ENCODE results near the gene ABCB11.
A peak's percentile ranks its signal among the peaks of the same experiment; 100 is the strongest.
"Not testable (repeated sequence)": the region's sequence is repeated elsewhere in the genome, so short reads cannot be mapped to it uniquely, and the experiment has no call there.

The ABCB11 gene

DNA sequence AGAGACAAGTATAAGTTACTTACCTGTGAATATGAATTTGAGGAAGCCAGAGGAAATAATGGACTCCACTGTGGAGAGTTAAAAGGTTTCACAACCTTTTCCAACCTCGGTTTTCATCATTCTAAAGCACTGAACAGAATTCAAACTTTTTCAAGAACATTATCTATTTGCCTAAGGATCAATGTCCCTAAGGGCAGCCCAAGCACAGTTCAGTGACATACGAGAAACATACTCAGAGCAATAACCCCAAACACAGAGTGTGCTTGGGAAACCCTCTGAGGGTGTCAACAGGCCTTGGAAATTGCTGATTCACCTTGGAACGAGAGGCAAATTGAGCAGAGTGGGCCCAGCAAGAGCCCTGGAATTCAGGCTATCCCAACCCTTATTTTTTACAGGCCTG lies at the start of gene ABCB11:
Gene ABCB11, minus strand, starts transcription at position 123 of the 400 bp plus-strand sequence. CDS start 13,199 bp downstream, outside the sequence.
- ATAC-seq (no peak), DNase-seq (no peak)

DNA sequence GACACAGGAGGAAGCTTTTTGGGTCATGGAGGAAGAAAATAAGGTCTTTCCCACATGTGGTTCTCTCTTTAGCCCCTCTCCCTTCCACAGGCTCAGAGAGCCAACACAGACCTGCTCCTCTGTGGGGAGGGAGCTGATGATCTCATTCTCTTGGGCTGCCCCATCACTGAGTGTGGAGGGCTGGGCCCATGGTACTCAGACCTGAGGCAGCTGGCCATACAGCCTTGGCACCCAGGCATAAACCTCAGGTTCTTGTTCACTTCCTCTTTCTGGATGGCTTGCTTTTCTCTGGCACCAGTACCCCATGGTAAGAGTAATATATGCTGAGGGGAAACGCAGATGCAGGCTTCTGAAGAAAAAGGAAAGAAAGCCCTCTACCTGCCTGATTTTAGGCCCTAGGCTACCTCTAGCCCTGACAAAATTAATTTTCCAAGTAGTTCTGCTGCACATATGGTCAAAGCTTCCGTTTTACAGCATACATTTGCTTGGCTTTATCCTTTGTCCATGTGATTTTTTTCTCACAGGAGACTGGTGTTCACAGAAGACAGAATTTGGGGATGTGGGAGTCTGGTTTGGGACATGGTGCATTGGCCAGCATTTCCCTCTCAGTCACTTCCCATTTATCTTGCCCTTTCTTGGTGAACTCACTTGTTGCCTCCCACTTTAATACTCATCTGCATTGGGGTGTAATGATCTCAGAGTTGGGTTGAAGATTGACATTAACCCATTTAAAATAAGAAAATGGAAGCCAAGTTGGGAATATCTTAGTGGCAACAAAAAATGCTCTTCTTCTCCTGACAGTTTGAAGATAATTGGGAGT lies 49.3 kb upstream of the ABCB11 start:
- DNase-seq (no peak), ATAC-seq (peak; percentile 65)

DNA sequence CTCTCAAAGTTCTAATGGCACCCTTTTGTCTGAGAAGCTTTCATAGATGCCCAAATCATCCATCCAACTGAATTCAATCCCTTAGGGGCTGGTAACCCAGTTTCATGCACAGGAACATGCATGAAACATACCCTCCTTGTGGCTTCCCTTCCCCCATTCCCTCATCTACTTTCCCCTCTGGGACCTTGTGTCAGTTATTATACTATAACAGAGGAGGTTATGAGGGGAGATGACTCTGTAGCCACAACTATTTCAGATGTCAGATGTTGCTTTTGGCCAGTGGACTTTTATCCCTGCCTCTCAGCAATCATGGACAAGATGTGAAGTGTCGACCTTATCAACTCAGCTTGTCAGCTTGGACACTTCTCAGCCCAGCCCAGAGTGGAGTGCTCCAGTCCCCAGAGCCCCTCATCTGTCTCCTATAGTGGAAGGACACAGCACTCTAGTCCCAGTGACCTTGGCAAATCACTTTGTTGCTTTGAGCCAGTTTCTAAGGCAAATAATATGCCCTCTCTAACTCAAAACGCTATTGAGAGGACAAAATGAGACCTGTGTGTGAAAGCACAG lies 46.6 kb upstream of the ABCB11 start:
- no peak for DNase-seq
- ATAC-seq, result no peak

DNA sequence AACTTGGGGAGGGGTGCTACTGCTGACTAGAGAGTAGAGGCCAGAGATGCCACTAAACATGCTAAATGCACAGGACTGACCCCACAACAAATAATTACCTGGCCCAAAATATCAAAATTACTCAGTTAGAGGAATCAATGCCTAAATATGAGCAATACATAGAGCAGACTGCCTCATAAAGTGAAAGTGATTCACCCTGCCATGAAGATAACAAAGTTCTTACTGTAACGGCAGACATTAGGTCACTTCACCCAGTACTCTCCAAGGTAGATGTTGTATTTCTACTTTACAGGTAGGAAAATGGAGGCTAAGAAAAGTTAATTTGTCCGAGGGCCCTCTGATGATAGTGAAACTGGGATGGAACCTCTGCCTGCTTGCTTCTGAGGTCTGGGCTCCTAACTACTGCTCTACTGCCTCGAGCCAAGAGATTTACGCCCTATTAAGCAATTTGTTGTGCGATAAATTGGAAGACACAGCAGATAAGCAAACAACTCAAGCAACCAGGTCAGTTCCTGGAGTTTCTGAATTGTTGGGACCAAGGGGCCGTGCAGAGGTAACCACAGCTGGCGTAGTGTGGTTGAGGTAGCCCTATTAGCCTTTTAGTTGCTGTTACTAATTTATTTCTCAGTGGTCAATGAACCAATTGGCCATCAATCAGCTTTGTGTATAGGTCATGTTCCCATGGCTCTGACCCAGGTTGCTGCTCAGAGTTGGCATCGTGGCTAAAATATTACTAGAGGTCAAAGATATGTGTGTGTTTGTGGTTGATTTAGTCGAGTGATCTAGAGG lies 43.0 kb upstream of the ABCB11 start:
- DNase-seq (no peak), ATAC-seq (peak; percentile 72)

DNA sequence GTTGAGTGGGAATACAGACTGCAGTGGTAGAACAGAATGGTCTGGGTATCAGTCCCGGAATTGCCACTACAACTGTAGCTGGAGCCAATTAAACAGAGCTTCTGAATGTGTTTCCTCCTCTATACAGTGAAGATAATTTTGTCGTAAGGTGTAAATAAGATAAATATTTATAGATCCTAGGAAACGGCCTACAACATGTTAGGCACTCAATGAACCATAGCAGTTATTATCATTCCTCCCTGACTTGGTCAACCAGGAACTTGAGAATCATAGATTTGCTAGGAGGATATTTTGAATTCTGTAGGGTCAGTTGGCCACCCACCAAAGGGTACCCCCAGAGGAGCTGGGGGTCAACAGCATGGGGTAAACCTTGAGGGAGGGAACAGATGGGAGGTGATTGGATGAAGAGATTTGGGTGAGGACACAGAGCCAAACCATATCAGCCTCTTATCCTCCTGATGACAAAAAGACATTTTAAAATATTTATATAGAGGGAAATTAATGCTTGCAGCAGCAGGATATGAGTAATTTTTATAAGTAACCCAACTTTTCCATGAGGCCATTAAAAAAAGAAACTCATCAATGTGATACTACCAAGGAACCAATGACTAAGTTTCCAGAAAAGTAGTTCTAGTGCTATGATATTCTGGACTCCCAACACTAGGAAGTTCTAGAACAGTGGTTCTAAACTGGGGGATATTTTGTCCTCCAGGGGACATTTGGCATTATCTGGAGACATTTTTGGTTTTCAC lies 42.3 kb upstream of the ABCB11 start:
- DNase-seq, result no peak
- peak; percentile 5 for ATAC-seq

DNA sequence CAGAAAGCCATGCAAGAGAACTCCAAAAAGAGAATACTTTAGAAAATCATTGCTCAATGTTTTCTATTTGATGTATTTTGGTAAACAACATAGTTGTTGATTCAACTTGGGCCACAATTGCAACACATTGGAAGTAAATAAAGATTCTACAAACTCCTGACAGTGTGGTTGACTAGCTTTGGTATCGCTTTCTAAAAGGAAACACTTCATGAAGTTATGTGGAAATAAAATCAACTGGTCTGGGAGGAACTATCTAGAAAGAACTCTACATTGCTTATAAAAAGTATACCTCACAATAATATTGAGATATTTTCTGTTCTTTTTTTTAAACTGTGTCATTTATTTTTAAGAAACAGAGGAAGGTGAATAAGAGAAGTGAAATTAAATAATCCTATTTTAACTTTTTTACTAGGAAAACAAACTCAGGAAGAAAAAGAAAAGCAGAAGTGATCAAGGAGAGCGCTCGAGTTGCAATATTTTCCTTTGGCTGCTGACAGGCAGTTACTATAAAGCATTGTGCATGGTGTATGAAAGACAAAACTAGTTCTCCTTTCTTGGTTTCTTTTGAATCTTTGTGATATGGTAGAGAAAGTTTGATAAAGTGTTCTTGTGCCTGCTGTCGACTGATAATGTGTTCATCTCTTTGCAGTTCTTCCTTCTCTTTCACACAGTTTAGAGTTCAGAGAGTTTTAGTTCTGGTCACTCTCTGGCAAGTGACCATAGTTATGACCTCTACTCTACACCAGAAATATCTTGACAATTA lies 41.2 kb upstream of the ABCB11 start:
- no peak for ATAC-seq
- DNase-seq, result no peak

DNA sequence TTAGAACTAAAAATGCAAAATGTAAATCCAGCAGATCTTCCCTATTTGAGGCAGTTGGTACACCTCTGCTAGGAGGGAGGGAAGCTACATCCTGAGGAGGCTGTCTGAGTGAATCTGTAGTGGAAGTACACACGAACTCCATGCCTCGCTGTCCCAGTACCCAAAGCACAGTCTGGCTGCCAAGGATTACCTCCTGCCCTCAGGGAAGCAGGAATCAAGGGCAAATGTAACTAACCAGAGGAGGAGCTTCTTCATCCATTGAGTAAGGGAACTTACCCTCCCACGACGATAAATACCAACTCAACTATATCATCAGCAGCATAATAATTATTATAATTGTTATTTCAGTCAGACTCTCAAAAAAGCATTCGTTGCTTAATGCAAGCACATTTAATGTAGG lies 40.3 kb upstream of the ABCB11 start:
- ATAC-seq (no peak), DNase-seq (no peak)

DNA sequence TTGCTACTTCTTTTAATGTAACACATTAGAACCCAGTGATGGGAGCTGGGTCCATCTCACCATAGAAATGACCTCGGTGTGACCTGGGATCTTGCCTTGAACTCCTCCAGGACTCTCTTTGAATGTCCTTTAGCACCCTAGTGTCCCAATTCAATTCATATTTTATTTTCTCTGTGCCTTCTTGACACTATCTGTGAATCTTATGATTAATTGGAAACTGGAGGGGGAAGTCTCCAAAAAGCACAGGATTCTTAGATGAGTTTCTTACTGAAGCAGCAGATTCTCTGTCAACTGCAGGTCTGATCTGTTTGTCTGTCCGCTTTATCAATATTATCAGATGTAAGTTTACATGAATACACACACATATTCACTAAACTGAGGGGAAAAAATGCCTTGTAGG lies 38.7 kb upstream of the ABCB11 start:
- no peak for ATAC-seq
- DNase-seq, result no peak

DNA sequence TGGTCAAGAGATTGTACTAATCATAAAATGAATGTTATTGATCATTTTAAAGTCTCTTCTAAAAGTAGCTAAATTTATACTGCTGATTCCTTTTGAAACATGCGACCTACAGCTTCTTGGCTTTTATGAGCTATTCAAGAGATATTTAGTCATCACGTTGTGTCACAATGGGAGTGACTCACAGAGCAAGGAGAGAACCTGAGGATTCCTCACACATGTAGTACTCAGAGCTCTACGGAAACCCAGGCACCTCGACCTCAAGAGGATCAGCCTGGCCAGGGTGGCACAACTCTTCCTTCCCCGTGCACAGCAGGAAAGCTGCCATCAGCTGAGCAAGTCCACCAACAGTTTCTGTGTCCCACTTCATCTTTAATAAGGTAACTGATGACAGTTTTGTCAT lies 38.2 kb upstream of the ABCB11 start, which contains the start of gene DHRS9:
Gene DHRS9, plus strand, starts transcription at position 223 of the 400 bp plus-strand sequence. CDS start 12,019 bp downstream, outside the sequence.
- DNase-seq (peak; percentile 34), ATAC-seq (peak; percentile 92)

DNA sequence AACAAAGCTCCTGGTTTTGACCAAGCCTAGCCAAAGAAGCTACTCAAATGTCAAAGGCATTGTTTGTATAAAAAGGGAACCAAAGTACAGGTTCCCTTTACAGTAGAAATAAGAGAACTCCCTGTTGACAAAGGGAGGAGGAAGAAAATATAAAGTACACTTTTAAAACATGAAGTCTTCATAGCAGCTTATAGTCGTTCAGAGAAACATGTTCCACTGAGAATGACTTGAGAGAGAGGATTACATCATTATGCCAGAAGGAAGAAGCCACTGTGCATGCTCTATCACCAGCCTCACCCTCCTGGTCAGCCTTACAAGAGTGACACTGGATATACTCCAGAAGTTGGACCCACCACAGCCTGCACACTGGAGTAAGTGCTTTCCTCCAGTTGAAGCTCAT lies 35.8 kb upstream of the ABCB11 start:
- ATAC-seq, result no peak
- no peak for DNase-seq

DNA sequence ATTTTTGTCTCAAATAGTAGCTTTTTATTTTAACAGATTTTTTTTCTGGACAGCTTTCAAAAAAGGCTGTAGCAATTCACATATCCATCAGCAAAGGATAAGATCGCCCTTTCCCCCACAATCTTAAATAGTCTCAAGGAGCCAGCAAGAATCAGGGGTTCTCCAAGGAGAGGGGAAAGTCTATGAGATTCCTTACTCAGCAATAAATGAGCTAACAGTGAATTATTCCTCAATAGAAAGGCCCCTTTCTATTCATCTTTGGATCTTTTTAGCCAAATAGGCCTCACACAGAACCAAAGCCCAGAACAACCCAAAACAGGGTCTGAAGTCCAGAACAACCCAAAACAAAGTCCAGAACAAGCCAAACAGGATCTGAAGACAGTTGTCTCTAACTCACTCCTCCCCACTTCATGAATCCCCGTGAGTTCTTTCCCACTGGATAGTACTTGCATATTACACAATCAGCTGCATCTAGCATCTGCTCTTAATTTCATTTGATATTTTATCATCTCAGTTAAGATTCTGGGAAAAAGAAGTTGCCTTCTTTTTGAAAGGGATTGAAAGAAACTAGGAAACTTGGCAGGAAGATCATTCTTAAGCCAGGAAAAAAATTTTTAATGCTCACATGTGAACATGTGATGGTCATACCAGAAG lies 34.9 kb upstream of the ABCB11 start:
- no peak for DNase-seq

DNA sequence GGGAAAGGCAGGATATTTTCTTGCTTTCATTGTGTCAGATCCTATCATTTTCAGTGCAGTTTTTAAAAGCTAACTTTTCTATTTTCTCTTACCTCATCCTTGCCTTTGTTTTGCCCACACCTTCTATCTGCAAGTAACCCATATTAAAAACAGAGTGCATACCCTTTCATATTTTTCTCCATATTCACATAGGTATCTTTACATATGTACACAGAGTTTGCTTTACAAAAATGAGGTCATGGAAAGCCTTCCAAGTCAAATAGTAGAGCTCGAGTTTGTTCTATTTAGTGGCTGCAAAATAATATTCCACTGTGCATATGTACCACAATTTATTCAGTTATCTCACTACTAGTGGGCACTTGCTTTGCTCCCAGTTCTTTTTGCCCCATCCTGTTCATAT lies 34.3 kb upstream of the ABCB11 start:
- no peak for ATAC-seq
- DNase-seq, result no peak

More for the DNA sequence above, 34.9 kb upstream of the ABCB11 start:
- no peak for ATAC-seq

DNA sequence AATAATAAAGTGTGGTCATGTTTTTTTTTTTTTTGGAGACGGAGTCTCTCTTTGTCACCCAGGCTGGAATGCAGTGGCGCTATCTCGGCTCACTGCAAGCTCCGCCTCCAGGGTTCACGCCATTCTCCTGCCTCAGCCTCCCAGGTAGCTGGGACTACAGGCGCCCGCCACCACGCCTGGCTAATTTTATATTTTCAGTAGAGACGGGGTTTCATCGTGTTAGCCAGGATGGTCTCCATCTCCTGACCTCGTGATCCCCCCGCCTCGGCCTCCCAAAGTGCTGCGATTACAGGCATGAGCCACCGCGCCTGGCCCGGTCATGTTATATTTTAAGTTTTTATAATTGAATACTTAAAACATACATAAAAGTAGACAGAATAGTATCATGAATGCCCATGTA lies 33.1 kb upstream of the ABCB11 start:
- DNase-seq, ATAC-seq: not testable (repeated sequence)

DNA sequence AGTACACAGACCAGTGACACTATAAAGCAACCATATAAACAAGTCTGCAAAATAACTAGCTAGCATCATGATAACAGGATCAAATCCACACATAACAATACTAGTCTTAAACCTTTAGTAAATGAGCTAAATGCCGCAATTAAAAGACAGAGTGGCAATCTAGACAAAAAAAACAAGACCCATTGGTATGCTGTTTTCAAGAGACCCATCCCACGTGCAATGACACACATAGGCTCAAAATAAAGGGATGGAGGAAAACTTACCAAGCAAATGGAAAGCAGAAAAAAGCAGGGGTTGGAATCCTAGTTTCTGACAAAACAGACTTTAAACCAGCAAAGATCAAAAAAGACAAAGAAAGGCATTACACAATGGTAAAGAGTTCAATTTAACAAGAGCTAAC lies 23.5 kb upstream of the ABCB11 start:
- DNase-seq, ATAC-seq: not testable (repeated sequence)

DNA sequence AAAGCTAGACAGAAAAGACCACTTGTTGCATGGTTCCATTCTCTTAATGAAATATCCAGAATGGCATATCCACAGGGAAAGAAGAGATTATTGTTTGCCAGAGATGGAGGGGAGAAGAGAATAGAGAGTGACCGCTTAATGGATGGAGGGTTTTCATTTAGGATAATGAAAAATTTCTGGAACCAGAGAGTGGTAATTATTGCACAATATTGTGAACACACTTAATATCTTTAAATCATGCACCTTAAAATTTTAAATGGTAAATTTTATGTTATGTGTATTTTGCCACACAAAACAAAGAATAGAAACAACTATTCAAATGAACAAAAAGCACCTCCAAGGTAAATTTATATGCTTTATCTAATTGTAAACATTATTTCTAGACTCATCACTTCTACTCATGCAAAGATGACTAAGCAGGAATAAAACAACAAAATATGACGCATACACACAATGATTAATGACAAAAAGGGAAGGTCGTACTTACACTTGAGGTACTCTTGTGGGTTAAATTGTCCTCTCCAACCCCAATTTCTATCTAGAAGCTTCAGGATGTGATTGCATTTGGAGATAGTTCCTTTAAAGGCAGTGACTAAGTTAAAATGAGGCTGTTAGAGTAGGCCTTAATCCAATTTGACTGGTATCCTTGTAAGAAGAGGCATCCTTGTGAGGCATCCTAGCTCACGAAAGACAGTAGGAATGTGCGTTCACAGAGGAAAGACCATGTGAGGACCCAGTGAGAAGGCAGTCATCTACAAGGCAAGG lies 19.5 kb upstream of the ABCB11 start:
- no peak for ATAC-seq
- DNase-seq, result no peak

DNA sequence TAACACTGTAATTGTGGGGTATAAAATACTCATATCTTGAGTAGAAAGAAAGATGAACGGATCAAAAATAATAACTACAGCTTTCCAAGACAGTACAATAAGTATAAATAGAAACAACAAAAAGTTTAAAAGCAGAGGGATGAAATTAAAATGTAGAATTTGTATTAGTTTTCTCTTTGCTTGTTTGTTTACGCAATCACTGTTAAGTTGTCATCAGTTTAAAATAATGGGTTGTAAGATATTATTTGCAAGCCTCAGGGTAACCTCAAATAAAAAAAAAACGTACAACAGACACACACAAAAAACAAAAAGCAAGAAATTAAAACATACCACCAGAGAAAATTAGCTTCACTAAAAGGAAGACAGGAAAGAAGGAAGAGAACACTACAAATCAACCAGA lies 18.0 kb upstream of the ABCB11 start:
- no peak for ATAC-seq
- DNase-seq, result no peak

DNA sequence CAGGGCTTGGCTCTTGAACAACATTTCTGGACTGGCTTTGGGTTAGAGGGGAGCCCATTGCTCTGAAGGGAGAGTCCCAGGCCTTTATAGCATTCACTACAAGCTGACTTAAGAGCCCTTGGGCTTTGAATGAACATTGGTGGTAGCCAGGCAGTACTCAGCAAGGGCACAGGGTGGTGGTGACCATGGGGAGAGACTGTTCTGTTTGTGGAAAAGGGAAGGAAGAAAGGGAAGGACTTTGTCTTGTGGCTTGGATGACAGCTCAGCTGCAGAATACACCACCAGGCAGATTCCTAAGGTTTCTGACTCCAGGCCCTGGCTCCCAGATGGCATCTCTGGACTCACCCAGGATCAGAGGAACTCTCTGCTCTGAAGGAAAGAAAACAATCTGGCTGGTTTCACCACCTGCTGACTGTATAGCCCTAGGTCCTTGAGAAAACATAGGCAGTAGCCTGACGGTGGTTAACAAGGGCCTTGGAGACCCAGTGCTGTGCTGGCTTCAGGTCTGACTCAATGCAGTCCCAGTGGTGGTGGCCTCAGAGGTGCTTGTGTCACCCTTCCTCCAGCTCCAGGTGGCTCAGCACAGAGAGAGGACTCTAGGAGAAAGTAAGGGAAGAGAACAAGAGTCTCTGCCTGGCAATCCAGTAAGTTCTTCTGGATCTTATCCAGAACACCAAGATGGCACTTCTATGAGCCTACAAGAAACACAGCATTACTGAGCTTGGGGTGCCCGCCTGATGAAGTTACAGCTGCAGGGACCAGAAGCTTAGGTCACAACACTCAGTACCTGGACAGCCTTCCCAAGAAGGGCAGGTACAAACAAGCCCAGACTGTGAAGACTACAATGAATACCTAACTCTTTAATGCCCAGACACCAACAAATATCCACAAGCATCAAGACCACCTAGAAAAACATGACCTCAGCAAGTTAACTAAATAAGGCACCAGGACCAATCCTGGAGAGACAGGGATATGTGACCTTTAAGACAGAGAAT lies 16.4 kb upstream of the ABCB11 start:
- DNase-seq (no peak), ATAC-seq (no peak)

DNA sequence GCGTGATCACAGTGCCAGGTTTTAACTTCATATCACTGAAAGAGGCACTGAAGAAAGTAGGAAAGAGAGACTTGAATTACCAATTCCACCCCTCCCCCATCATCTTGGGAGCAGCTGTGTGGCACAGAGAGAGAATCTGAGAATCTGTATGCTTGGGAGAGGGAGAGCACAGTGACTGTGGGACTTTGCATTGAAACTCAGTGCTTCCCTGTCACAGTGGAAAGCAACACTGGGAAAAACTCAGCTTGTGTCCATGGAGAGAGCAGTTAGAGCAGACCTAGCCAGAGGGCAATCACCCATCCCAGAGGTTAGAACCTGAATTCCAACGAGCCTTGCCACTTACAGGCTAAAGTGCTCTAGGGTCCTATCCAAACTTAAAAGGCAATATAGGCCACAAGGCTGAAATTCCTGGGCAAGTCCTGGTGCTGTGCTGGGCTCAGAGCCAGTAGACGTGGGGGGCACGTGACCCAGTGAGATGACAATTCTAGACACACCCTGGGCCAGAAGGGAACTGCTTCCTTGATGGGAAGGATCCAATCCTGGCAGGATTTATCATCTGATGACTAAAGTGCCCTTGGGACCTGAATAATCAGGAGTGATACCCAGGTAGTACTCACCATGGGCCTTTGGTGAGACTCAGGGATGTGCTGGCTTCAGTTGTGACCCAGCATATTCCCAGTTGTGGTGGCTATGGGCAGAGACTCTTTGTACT lies 15.5 kb upstream of the ABCB11 start:
- no peak for DNase-seq
- no peak for ATAC-seq
